ENCODE measurements around the gene RRP12.

RRP12 gene

GRCh38 chr10:97321804-97322190, 79.3 kb downstream of the RRP12 start:
- CTCF ChIA-PET = interaction anchor here (0.7 to 1.1 kb wide), 4 partner anchors 12 to 1305 kb away, joined by 3 to 5 read pairs (median 4); no protein-coding TSS in a partner anchor
- POLR2A ChIA-PET = interaction anchor here (1.2 to 1.6 kb wide), 2 partner anchors 10 to 11 kb away, joined by 4 to 5 read pairs; no protein-coding TSS in a partner anchor
- TF ChIP-seq SP1 (IDR thresholded peaks at IDR 0.05) (no peak), FOXM1 (IDR thresholded peaks at IDR 0.05; ENCODE audit: borderline replicate concordance) (no peak), ARNT (IDR thresholded peaks at IDR 0.05) (no peak)
- DNase-seq (ENCODE audit: extremely low spot score) = no peak

GRCh38 chr10:97321032-97321803, 79.9 kb downstream of the RRP12 start:
- TF ChIP-seq CTBP1 (IDR thresholded peaks at IDR 0.05; ENCODE audit: borderline replicate concordance) (no peak), TARDBP (IDR thresholded peaks at IDR 0.05) (no peak), L3MBTL2 (conservative IDR thresholded peaks at IDR 0.05) (no peak), BHLHE40 (IDR thresholded peaks at IDR 0.05; ENCODE audit: borderline replicate concordance) (no peak), FOXA1 (IDR thresholded peaks at IDR 0.05) (no peak), LEF1 (IDR thresholded peaks at IDR 0.05; ENCODE audit: borderline replicate concordance) (no peak), FOXM1 (IDR thresholded peaks at IDR 0.05; ENCODE audit: borderline replicate concordance) (no peak), ZNF384 (IDR thresholded peaks at IDR 0.05) (no peak), NFRKB (IDR thresholded peaks at IDR 0.05) (no peak), SP1 (IDR thresholded peaks at IDR 0.05) (no peak), SUZ12 (IDR thresholded peaks at IDR 0.05) (no peak), HDGF (IDR thresholded peaks at IDR 0.05; ENCODE audit: borderline replicate concordance) (no peak), PKNOX1 (IDR thresholded peaks at IDR 0.05) (no peak), ELF4 (IDR thresholded peaks at IDR 0.05) (no peak)
- no peak for DNase-seq (ENCODE audit: extremely low spot score)
- POLR2A ChIA-PET = interaction anchor here (1.2 to 1.6 kb wide), 2 partner anchors 10 to 12 kb away, joined by 4 to 5 read pairs; no protein-coding TSS in a partner anchor
- CTCF ChIA-PET = interaction anchor here (0.8 kb wide), 1 partner anchor 1304 kb away, joined by 5 read pairs; no protein-coding TSS in a partner anchor

- TF ChIP-seq FOXM1 (IDR thresholded peaks at IDR 0.05; ENCODE audit: borderline replicate concordance) (no peak), FOXK2 (IDR thresholded peaks at IDR 0.05) (no peak), SUZ12 (IDR thresholded peaks at IDR 0.05) (no peak), HDGF (IDR thresholded peaks at IDR 0.05; ENCODE audit: borderline replicate concordance) (no peak), ELF4 (IDR thresholded peaks at IDR 0.05) (no peak), BHLHE40 (IDR thresholded peaks at IDR 0.05; ENCODE audit: borderline replicate concordance) (no peak), ZNF384 (IDR thresholded peaks at IDR 0.05) (no peak), ARNT (IDR thresholded peaks at IDR 0.05) (no peak)
- ChIA-PET POLR2A (interaction anchor here (2.3 to 3.5 kb wide), 2 partner anchors 11 to 29 kb away, joined by 20 to 22 read pairs; partner anchors contain the start of gene ARHGAP19), CTCF (no interaction called here)
- DNase-seq (ENCODE audit: extremely low spot score) = no peak
Measured at GRCh38 chr10:97320480-97321031, 80.6 kb downstream of the RRP12 start.

- TF ChIP-seq ELF4 (IDR thresholded peaks at IDR 0.05) (no peak), L3MBTL2 (conservative IDR thresholded peaks at IDR 0.05) (0 out of 2 replicates have a peak, but pooled peaks have one; percentile 18), CTBP1 (IDR thresholded peaks at IDR 0.05; ENCODE audit: borderline replicate concordance) (no peak)
- CTCF ChIA-PET = no interaction called here
- DNase-seq (ENCODE audit: extremely low spot score) = no peak
- POLR2A ChIA-PET = interaction anchor here (1.1 to 3.5 kb wide), 5 partner anchors 9 to 28 kb away, joined by 3 to 22 read pairs (median 5); partner anchors contain the start of gene ARHGAP19
Measured at GRCh38 chr10:97319671-97320479, 81.3 kb downstream of the RRP12 start.

- peak; percentile 89 for DNase-seq (ENCODE audit: extremely low spot score)
- TF ChIP-seq HDGF (IDR thresholded peaks at IDR 0.05; ENCODE audit: borderline replicate concordance) (no peak), ARNT (IDR thresholded peaks at IDR 0.05) (peak; percentile 95), FOXK2 (IDR thresholded peaks at IDR 0.05) (peak; percentile 97), BHLHE40 (IDR thresholded peaks at IDR 0.05; ENCODE audit: borderline replicate concordance) (peak; percentile 93), L3MBTL2 (conservative IDR thresholded peaks at IDR 0.05) (peak; percentile 92), SUZ12 (IDR thresholded peaks at IDR 0.05) (no peak)
- ChIA-PET POLR2A (interaction anchor here (0.7 to 3.5 kb wide), 6 partner anchors 10 to 37 kb away, joined by 3 to 22 read pairs (median 5); partner anchors contain the start of gene ARHGAP19), CTCF (no interaction called here)
Measured at GRCh38 chr10:97318772-97319651, 82.1 kb downstream of the RRP12 start, which contains the start of gene FRAT1. Gene FRAT1, plus strand, starts transcription at chr10:97319271. Its CDS starts 183 bp downstream, at chr10:97319454.

- POLR2A ChIA-PET = interaction anchor here (1.0 kb wide), 1 partner anchor 11 kb away, joined by 4 read pairs; no protein-coding TSS in a partner anchor
- CTCF ChIA-PET = interaction anchor here (0.7 kb wide), 1 partner anchor 19 kb away, joined by 3 read pairs; no protein-coding TSS in a partner anchor
- DNase-seq (ENCODE audit: extremely low spot score) = no peak
- TF ChIP-seq FOXK2 (IDR thresholded peaks at IDR 0.05) (no peak), CTBP1 (IDR thresholded peaks at IDR 0.05; ENCODE audit: borderline replicate concordance) (no peak), ZNF384 (IDR thresholded peaks at IDR 0.05) (no peak), LEF1 (IDR thresholded peaks at IDR 0.05; ENCODE audit: borderline replicate concordance) (no peak)
Measured at GRCh38 chr10:97314671-97315070, 86.5 kb downstream of the RRP12 start.
